Posterior vena cava (tissue), 2 donors: ENCODE data around the gene TNFRSF25. TPM values are rescaled to one million over a fixed set of nuclear protein-coding genes. Genes with fewer than 3 reads are reported as not detected.

Experiments
- DNase-seq: peaks from one replicate; pipeline ENCODE4 v3.0.0-alpha.2; 2020; ENCODE audit warnings: low spot score
- intact Hi-C, 2 donors: fragments of 100-400 bp; cut with DNase I; formaldehyde crosslinking; loops; one replicate each; pipeline versions ENCODE4 v1.14.1 to v1.14.2; 2022 to 2023
- total RNA-seq, 2 donors: library from RNA; stranded (reverse); fragmentation: NEBNext Ultra II Directional; extraction: Animal tissue kit (Norgen Biotek cat#: 25700); gene quantifications; one replicate each; pipeline ENCODE4 v1.2.1, GENCODE V29; 2021
- donor health status: DM: yes; HTN: yes; CAD: no.
- donor health status: DM: yes; HTN: yes; CAD: no.

Gene TNFRSF25
- total RNA-seq, 2 donors from 2014 or later: 7.0 to 9.2 TPM

- intact Hi-C loops: no loop called here
- no peak for DNase-seq
These were observed 39.5 kb downstream of the TNFRSF25 start for GRCh38 chr1:6426277-6426971.

- DNase-seq: no peak
- intact Hi-C loops: no loop called here
These were observed 40.3 kb downstream of the TNFRSF25 start for GRCh38 chr1:6425658-6426057.

GRCh38 chr1:6424619-6425593 lies 41.1 kb downstream of the TNFRSF25 start, which contains the start of gene ESPN:
Gene ESPN, plus strand, starts transcription at chr1:6424776. Its CDS starts 180 bp downstream, at chr1:6424956.
- DNase-seq: no peak
- intact Hi-C loops: no loop called here

GRCh38 chr1:6424000-6424565 lies 41.9 kb downstream of the TNFRSF25 start:
- no peak for DNase-seq
- intact Hi-C loops: no loop called here

- DNase-seq: no peak
- intact Hi-C loops: no loop called here
These were observed 42.5 kb downstream of the TNFRSF25 start for GRCh38 chr1:6423321-6423999.

GRCh38 chr1:6421266-6421665 lies 44.7 kb downstream of the TNFRSF25 start:
- intact Hi-C loops: no loop called here
- no peak for DNase-seq

- DNase-seq: no peak
- intact Hi-C loops: no loop called here
These were observed 45.4 kb downstream of the TNFRSF25 start for GRCh38 chr1:6420454-6421042.

- no peak for DNase-seq
- intact Hi-C loops: no loop called here
These were observed 46.0 kb downstream of the TNFRSF25 start, which contains the start of gene HES2 for GRCh38 chr1:6419804-6420453. Gene HES2, minus strand, starts transcription at chr1:6419919. Its CDS starts 99 bp downstream, at chr1:6419820.

GRCh38 chr1:6419397-6419803 lies 46.6 kb downstream of the TNFRSF25 start:
- no peak for DNase-seq
- intact Hi-C loops: no loop called here

GRCh38 chr1:6418668-6419396 lies 47.1 kb downstream of the TNFRSF25 start:
- DNase-seq: no peak
- intact Hi-C loops: no loop called here

GRCh38 chr1:6417961-6418667 lies 47.9 kb downstream of the TNFRSF25 start:
- DNase-seq: no peak
- intact Hi-C loops: no loop called here

- intact Hi-C loops: no loop called here
- DNase-seq: no peak
These were observed 49.1 kb downstream of the TNFRSF25 start for GRCh38 chr1:6416906-6417305.

- no peak for DNase-seq
- intact Hi-C loops: no loop called here
These were observed 49.7 kb downstream of the TNFRSF25 start for GRCh38 chr1:6416295-6416656.

- DNase-seq: no peak
- intact Hi-C loops: no loop called here
These were observed 50.9 kb downstream of the TNFRSF25 start for GRCh38 chr1:6414881-6415626.

GRCh38 chr1:6414443-6414844 lies 51.5 kb downstream of the TNFRSF25 start:
- DNase-seq: no peak
- intact Hi-C loops: no loop called here

- no peak for DNase-seq
- intact Hi-C loops: no loop called here
These were observed 53.1 kb downstream of the TNFRSF25 start for GRCh38 chr1:6412896-6413295.
